Fibroblast of lung (primary cell): ENCODE data around the gene TUBD1.

Experiments used
- CTCF ChIP-seq, 2 donors: IDR thresholded peaks in 1 of 2; conservative IDR thresholded peaks in 1 of 2; 1 replicate in 1 of 2; 2 replicates in 1 of 2; pipeline ENCODE4 v1.5.1; 2011 to 2012; ENCODE audit warnings: low read length in 2 of 2, control low read depth in 1 of 2, inconsistent platforms in 1 of 2, low read depth in 1 of 2, mild to moderate bottlenecking in 1 of 2
- EZH2 ChIP-seq: IDR thresholded peaks from 2 replicates; pipeline ENCODE4 v1.5.1; 2012; ENCODE audit warnings: low read length, control low read depth, mild to moderate bottlenecking; ENCODE audit errors: missing control alignments

DNA sequence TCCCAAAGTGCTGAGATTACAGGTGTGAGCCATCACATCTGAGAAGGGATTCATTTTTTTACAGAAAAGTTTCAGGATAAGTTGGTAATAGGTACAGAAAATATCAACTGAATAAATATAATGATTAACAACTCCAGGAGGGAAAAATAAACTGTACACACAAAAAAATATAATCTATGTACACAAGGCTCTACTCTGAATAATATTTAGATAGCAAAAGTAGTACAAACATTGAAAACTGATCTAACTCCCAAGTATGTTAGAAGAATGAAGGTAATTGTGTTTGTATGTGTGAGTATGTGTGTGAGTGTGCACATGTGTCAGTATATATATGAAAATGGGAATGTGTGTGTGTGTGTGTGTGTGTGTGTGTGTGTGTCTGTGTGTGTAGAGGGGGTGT is 20.4 kb downstream of the TUBD1 start:
- TF ChIP-seq CTCF (conservative IDR thresholded peaks at IDR 0.05 in 1 of 2, IDR thresholded peaks at IDR 0.05 in 1 of 2; ENCODE audit: low read depth in 1 of 2, low read length in 2 of 2): no peak
- TF ChIP-seq EZH2: no peak
